GM19395 (cell line): ENCODE results near the gene PTPN11.
"Not testable (repeated sequence)": the region's sequence is repeated elsewhere in the genome, so short reads cannot be mapped to it uniquely, and the experiment has no call there.

Source experiments
- ATAC-seq: cut with Tn5 transposase; IDR thresholded peaks from one replicate; pipeline ENCODE4 v1.9.1; 2021; ENCODE audit warnings: mild to moderate bottlenecking, moderate library complexity; ENCODE audit not compliant: unreplicated experiment

The PTPN11 gene

DNA sequence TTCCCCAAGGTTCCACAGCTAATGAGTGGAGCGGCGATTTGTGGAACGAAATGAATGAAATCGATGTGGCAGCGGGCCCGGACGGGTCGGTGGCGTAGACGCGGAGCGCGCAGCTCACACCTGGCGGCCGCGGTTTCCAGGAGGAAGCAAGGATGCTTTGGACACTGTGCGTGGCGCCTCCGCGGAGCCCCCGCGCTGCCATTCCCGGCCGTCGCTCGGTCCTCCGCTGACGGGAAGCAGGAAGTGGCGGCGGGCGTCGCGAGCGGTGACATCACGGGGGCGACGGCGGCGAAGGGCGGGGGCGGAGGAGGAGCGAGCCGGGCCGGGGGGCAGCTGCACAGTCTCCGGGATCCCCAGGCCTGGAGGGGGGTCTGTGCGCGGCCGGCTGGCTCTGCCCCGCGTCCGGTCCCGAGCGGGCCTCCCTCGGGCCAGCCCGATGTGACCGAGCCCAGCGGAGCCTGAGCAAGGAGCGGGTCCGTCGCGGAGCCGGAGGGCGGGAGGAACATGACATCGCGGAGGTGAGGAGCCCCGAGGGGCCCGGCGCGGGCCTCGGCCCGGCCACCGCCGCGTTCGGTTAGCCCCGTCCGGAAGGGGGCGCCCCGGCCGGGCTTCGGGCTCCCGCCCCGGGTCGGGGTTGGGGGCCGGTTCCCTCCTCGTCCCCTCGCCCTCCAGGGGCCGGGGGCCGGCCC, at the start of gene PTPN11:
TSS of gene PTPN11 (plus strand) at position 340 of the 689 bp plus-strand sequence. CDS start at position 505, 165 bp downstream.
- ATAC-seq, result peak; percentile 78

DNA sequence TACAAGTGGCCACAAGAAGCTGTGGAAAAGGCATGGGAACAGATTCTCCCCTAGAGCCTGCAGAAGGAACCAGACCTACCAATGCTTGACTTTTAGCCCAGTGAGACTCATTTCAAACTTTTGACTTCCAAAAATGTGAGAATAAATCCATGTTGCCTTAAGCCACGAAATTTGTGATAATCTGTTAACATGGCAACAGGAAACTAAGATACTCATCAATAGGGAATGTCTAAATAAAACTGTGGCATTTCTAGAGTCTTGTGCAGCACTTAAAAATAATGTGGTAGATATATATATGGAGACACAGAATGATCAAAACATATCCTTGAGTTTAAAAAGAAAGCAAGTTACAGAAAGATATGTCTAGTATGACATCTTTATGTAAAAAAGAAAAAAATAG, 48.5 kb upstream of the PTPN11 start:
- no peak for ATAC-seq

DNA sequence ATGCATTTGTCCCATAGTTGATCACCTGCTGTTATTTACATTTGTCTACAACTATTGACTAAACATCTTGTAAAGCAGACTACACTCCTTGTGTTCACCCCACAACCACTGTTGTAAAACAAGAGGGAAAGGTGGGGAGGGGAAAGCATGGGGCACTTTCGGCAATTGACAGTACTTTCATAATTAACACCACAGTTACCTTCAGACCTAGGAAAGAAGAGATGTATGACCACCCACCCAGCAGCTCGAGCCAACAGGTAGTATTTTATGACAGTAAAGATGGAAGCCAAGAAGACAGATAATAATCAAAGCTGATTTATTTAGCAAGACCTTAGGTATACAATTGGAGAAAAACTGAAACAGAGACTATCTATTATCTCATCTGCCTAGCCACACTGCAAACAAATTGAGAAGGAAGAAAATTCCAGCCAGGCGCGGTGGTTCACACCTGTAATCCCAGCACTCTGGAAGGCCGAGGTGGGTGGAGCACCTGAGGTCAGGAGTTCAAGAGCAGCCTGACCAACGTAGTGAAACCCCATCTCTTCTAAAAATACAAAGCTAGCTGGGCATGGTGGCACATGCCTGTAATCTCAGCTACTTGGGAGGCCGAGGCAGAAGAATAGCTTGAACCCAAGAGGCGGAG, 47.8 kb upstream of the PTPN11 start:
- ATAC-seq, result no peak

DNA sequence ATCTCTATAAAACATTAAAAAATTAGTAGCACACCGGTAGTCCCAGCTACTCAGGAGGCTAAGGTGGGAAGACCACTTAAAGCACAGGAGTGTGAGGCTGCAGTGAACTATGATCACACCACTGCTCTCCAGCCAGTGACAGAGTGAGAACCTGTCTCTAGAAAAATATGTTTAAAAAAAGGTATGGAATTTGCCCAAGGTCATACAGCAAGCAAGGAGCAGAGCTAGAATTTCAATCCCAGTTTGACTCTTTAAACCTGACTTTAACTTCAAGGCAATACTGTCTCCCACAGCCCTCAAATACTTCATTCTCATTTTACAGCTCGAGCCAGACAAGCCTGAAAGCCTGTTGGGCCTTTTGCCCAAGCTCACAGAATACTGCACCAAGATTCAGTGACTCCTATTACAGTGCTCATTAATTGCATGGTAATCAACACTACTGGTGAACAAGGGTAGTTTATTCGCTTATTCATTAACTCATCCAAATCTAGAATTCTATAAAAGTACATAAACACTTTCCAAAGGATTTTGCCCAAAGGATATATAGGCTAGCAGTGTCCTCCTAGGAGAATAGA, 44.5 kb upstream of the PTPN11 start:
- ATAC-seq, result no peak

DNA sequence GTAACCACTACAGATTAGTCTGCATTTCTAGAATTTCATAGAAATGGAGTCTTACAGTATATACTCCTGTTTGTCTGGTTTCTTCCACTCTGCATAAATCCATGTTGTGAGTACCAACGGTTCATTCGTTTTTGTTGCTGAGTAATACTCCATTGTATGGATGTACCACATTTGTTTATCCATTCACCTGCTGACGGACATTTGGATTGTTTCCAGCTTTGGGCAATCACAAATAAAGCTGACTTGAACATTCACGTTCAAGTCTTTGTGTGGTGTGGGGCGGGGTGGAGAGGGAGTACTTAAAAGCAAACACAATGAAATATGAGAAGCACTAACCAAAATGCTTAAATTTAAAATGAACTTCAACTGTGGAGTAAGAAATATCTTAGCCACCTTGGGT, 43.6 kb upstream of the PTPN11 start:
- no peak for ATAC-seq

DNA sequence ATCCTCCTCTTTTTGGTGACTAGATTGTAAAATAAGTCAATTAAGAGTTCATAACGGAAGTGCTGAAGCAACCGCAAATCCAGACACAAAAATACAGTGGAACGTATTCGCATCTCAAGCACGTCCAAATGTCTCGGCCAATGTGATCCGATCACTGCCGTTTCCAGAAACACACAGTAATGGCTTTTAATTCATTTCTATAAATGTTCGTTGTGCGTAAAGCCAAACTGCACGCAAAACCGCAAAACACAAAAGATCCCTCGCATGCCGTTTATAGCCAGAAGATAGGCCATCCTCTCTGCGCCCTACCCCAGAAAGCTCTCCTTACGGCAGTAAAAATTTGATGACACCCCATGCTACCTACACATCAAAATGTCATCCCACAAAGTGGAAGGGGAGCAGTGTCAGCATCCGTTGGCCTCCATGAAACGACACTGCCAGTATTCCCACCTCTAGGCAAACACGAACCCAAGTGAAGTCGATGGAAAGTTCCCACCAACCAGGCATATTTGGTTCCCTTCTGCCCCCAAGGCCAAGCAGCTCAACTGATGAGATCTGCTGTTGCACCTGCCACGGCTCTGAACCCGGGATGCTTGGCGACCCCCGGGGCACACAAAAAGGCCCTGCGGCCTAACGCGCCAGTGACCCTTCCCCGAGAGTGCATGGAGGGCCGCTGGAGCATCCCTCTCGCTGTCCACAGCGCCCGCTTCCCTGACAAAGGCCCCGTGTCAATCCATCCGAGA, 37.9 kb upstream of the PTPN11 start:
- ATAC-seq, result no peak

DNA sequence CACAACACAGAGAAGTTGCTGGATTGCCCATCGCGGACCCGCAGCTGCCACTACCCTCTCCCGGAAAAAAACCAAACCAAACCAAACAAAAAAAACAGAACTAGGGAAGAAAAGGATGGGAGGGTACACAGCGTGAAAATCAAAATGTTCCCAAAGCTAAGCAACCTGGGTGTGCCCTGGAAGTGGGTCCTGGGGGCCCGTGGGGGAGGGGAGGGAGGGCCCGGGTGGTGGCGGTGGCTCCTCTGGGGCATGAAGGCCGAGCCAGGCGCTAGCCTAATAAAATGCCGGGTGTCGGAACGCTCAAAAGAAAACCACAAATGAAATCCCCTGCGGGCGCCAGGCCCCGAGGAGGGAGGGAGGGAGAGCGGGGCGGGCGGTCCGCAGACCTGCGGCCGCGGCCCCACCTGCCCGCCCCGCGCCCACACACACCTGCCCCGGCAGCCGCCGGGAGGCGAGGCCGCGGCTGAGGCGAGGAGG, 37.3 kb upstream of the PTPN11 start:
- peak; percentile 55 for ATAC-seq

DNA sequence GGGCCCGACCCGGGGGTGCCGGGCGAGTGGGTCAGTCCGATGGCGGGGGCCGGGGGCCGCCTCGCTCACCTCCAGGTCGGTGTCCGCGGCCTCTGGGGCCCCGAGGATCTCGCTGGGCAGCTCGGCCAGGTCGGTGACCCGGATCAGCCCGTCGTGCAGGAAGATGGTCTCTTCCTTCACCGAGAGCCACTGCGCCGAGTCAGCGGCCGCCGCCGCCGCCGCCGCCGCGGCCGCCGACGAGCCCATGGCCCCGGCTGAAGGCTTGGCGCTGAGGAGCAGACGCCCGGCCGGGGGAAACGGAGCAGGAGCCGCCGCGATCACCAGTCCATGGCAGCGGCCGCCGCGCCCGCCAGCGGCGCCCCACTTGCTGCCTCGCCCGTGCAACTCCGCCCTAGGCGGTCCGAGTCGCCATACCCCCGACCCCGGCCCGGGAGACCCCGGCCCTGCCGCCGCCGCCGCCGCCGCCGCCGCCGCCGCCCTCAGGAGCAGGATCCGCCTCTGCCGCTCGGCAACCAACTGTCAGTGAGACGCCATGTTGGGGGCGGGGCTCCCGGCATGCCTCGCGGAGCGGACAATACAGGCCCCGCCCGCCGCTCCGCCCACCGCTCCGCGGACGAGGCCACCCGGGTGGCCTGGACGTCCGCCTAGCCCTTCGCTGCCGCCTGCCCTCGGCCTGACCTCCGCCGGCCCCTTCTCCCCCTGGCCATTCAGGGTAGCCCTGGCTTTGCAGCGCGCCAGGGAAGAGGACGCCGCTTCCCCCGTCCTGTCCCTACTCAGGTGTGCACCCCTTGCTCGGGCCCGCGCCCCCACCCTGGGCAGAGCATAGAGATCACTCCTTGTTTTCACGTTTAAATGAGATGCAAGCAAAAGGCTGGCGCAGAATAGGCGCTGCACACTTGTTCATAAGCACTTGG, 36.6 kb upstream of the PTPN11 start, which contains the start of gene HECTD4:
TSS of gene HECTD4 (minus strand) at position 549 of the 914 bp plus-strand sequence. CDS start at position 246, 303 bp downstream.
- peak; percentile 84 for ATAC-seq

DNA sequence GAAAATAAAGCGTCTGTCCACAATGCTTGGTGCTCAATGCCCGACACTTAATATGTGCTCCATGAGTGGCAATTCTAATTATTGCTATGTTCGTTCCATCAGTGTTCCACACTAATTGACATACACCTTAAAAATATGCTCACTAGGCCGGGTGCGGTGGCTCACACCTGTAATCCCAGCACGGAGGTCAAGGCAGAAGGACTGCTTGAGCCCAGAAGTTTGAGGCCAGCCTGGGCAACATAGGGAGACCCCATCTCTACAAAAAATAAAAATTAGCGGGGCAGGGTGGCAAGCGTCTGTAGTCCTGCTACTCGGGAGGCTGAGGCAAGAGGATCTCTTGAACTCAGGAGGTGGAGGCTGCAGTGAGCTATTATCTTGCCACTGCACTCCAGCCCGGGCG, 35.9 kb upstream of the PTPN11 start:
- ATAC-seq, result no peak

DNA sequence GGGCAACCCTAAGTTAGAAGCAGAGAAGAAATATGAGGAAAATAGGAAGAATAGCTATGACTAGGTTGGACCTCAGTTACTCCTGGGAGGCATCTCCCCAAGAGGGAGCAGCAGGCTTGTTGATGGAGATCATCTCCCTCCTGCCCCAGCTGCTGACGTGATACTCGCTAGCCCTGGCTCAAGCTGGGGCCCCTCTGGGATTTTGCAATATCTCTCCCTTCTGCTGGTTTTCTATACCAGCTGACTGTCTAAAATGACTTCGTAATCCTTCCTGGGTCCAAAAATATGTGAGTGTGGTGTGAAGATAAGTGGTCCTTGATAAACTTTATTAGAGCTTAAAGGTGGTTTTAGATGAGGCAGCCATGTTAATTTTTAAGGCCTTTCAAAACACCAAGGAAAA, 32.0 kb upstream of the PTPN11 start:
- no peak for ATAC-seq

DNA sequence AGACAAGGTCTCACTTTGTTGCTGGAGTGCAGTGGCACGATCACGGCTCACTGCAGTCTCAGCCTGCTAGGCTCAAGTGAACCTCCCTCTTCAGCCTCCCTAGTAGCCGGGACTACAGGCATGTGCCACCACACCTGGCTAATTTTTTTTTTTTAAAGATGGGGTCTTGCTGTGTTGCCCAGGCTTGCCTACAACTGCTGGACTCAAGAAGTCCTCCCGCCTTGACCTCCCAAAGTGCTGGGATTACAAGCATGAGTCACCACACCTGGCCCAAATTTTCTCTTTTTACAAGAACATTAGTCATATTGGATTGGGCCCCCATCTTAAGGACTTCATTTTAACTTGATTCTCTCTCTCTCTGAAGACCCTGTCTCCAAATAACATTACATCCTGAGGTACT, 29.5 kb upstream of the PTPN11 start:
- no peak for ATAC-seq

DNA sequence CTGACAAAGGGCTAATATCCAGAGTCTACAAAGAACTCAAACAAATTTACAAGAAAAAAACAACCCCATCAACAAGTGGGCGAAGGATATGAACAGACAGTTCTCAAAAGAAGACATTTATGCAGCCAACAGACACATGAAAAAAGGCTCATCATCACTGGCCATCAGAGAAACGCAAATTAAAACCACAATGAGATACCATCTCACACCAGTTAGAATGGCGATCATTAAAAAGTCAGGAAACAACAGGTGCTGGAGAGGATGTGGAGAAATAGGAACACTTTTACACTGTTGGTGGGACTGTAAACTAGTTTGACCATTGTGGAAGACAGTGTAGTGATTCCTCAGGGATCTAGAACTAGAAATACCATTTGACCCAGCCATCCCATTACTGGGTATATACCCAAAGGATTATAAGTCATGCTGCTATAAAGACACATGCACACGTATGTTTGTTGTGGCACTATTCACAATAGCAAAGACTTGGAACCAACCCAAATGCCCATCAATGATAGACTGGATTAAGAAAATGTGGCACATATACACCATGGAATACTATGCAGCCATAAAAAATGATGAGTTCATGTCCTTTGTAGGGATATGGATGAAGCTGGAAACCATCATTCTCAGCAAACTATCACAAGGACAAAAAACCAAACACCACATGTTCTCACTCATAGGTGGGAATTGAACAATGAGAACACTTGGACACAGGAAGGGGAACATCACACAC, 28.7 kb upstream of the PTPN11 start:
- ATAC-seq, result not testable (repeated sequence)

DNA sequence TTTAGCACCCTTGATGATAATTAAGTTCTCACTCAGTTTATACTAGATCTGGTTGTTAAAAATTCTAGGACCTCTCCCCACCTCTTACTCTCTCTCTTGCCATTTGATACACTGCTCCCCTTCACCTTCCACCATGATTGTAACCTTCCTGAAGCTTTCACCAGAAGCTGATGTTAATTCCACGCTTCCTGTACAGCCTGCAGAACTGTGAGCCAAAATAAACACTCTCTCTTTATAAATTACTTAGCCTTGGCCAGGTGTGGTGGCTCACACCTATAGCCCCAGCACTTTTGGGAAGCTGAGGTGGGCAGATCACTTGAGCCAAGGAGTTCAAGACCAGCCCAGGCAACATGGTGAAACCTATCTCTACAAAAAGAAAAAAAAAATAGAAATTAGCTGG, 25.4 kb upstream of the PTPN11 start:
- ATAC-seq, result no peak

DNA sequence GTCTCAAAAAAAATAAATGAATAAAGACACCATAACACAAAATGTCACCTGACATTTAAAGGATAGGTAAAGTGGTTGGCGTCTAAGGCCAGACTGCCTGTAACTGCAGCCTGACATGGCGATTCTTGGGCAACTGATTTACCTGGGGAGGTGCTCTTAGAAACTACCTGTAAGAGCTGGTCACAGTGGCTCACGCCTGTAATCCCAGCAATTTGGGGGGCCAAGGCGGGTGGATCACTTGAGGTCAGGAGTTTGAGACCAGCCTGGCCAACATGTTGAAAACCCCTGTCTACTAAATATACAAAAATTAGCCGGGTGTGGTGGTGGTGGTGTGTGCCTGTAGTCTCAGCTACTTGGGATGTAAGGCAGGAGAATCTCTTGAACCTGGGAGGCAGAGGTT, 17.7 kb upstream of the PTPN11 start:
- no peak for ATAC-seq

DNA sequence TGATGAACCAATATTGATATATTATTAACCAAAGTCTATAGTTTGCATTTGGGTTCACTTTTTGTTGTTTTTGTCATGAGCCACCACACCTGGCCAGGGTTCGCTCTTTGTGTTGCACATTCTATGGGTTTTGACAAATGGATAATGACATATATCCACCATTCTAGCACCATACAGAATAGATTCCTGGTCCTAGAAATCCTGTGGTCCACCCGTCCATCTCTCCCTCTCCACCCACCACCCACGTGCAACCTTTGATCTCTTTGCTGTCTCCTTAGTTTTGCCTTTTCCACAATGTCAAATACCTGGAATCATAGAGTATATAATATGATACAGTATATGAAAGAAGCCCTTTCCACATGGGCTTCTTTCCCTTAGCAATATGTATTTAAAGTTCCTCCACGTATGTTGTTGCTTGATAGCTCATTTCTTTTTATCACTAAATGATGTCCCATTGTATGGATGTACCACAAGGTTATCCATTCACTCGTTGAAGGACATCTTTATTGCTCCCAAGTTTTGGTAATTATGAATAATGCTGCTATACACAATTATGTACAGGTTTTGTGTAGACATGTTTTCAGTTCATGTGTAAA, 16.7 kb upstream of the PTPN11 start:
- no peak for ATAC-seq

DNA sequence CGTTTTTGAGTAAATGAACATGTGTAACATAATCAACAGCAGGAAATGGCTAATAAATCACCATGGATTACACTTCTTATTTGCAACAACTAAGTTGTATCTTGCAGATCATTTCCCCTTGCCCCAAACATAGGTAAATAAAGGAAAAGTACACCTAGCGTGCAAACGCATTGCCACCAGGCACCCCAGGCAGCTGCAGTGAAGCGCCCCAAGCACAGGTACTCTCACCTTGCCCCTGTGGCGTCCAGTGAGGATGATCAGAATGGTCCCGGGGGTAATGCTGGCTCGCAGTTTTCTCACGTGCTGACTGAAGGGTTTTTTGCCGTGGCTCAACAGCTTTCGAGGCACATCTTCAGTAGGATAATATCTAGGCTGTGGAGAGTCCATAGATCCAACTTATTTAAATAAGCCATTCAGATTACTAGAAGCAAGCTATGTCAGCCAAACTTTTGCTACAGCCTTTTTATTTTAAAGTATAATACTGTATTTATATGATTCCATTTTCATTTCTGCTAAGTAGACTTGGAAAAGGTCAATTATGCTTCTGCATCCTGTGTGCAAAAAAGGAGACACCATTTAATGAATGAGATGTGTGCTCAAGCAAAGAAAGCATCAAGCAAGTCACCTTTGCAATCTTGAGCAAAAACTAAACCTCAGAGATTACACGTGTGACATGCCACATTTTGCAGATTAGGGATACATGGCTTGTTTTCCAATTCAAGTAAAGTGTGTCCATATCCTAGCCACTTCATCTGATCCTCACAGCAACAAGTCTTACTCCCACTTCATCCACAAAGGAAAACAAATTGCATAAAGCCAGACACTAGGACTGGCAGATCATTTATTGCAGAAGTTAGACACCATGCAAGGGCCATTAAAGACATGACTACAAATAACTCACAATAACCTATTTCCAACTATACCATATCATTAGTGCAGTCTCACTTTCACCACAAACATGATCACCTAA, 11.9 kb upstream of the PTPN11 start:
- no peak for ATAC-seq

DNA sequence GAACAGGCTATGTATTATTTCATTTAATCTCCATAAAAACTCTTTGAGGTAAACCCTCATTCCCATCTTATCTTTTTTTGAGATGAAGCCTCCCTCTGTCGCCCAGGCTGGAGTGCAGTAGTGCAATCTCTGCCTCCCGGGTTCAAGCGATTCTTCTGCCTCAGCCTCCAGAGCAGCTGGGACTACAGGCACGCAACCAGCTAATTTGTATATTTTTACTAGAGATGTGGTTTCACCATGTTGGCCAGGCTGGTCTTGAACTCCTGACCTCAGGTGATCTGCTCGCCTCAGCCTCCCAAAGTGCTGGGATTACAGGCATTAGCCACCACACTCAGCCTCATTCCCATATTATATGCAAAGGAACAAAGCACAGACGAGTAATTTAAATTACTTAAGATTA, 11.1 kb upstream of the PTPN11 start:
- not testable (repeated sequence) for ATAC-seq

DNA sequence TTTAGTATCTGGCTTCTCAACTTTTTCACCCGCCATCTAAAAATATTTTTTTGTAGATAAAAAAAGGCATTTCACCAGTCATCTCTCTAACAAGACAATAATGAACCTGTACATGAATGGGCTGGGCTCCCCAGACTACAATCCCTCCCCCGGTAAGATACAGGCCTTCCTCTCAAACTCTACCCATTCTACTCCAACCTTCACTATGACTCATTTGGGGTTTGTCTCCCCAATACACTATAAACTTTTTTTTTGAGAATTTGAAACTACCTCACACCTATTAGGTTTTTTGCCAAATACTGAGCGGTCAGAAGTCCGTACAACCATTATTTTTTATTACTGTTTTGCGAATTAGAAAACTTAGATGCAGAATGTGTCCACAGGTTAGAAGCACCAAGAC, 10.1 kb upstream of the PTPN11 start:
- no peak for ATAC-seq
